Skeletal muscle satellite cell (primary cell): ENCODE data around the gene STRN4.
"Not testable (repeated sequence)": the region's sequence is repeated elsewhere in the genome, so short reads cannot be mapped to it uniquely, and the experiment has no call there.

Source experiments
- H3K27me3 ChIP-seq: 2 replicates; pipeline ENCODE4 v1.7.0; 2013; ENCODE audit warnings: low read length; ENCODE audit not compliant: control insufficient read depth, insufficient read depth
- H3K36me3 ChIP-seq: 2 replicates; pipeline ENCODE4 v1.7.0; 2013; ENCODE audit warnings: mild to moderate bottlenecking, control low read depth, low read length; ENCODE audit not compliant: insufficient read depth
- H3K4me1 ChIP-seq: 2 replicates; pipeline ENCODE4 v1.7.0; 2013; ENCODE audit warnings: low read length; ENCODE audit not compliant: control insufficient read depth, insufficient read depth
- H3K4me2 ChIP-seq: 2 replicates; pipeline ENCODE4 v1.7.0; 2013; ENCODE audit warnings: mild to moderate bottlenecking, low read length
- H3K4me3 ChIP-seq: 2 replicates; pipeline ENCODE4 v1.7.0; 2013; ENCODE audit warnings: low read length
- H3K9ac ChIP-seq: 2 replicates; pipeline ENCODE4 v1.7.0; 2013; ENCODE audit warnings: mild to moderate bottlenecking, low read depth, low read length, moderate library complexity
- H3K9me3 ChIP-seq: replicated peaks from 2 replicates; pipeline ENCODE4 v1.7.0; 2013; ENCODE audit warnings: mild to moderate bottlenecking, control low read depth, low read length

The STRN4 gene

DNA sequence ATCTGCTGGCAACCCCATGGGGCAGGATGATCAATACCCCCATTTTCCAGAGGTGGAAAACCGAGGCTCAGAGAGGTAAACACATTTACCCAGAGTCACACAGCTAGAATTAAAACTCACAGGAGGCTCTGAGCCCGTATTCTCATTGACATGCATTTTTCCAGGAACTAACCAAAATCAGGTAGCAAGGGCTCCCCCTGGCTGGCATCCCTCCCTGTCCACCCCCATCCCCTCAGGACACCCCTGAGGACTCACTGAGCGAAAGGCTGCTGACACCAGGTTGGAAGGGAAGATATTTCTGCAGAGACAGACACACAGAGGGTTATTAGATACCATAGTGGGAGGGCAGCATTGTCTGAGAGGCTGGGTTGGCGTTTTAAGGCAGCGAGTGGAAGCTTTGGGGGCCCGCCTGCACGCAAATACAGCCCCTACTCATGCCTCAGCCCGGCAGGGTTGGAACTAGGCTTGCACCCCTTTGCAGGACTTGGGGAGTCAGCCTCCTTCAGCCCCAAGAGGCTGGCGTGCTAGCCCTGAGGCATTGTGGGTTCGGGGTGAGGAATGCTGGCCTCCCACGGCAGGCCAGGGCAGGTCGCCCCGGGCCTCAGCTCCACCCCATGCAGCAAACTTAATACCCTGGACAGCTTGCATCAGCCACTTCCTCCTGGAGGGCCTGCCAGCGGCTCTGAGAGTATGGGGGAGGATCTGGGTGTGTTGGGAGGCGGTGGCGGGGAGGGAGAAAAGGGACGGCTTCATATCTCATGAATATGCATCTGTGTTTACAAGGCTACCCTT lies 38.2 kb upstream of the STRN4 start:
- H3K4me3 ChIP-seq: peak overlapping the region; percentile 84
- no peaks in the 10 kb centered on the region for H3K27me3 ChIP-seq
- H3K9ac ChIP-seq: peak overlapping the region; percentile 92
- H3K9me3 ChIP-seq: no peaks in the 10 kb centered on the region
- H3K4me2 ChIP-seq: peak overlapping the region; percentile 93
- peaks cover 29% of the 10 kb centered on the region for H3K36me3 ChIP-seq
- peaks cover 28% of the 10 kb centered on the region for H3K4me1 ChIP-seq

DNA sequence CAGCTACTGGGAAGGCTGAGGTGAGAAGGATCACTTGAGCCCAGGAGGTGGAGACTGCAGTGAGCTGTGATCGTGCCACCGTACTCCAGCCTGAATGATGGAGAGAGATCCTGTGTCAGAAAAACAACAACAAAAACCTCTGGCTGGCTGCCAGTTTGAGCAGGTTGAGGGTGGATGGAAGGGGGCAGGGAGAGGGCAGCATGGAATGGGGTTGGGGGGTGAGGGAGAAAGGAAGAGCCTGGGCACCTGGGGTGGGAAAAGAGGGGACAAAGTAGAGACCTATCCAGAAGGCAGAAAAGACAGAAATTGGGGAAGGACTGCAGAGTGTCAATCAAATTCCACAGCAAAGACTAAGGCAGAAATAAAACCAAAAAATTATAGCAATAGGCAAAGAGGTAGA lies 37.4 kb upstream of the STRN4 start:
- H3K27me3 ChIP-seq: no peaks in the 10 kb centered on the region
- no peak overlapping the region for H3K4me3 ChIP-seq
- H3K36me3 ChIP-seq: peaks cover 33% of the 10 kb centered on the region
- peaks cover 28% of the 10 kb centered on the region for H3K4me1 ChIP-seq
- H3K9ac ChIP-seq: no peak overlapping the region
- H3K9me3 ChIP-seq: no peaks in the 10 kb centered on the region
- H3K4me2 ChIP-seq: peak overlapping the region; percentile 93

DNA sequence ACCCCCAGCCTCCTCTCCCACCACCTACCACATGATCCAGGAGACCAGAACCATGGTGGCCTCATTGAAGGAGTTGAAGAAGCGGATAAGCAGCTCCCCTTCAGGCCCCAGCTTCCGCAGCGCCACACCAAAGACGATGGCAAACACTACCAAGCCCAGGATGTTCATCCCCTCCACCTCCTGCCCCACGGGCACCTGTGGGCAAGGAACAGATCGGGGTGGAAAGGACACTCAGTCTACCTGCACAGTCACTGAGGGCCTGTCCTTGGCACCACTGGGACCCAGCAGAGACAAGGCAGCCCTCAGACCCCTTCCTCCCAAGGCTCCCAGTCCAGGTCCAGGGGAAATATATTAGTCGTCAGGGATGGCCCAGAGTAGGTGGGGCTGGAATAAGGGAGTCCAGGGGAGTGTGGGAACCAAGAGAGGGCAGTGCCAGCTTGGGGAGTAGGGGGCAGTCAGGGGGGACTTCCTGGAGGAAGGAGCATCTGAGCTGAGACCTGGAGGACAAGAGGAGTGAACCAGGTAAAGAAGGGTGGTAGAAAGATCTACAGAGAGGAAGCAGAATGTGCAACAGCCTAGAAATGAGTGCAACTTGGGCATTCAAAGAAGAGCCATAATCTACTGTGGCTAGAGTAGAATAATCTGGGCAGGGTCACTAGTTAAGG lies 36.2 kb upstream of the STRN4 start:
- no peaks in the 10 kb centered on the region for H3K9me3 ChIP-seq
- peaks cover 43% of the 10 kb centered on the region for H3K36me3 ChIP-seq
- no peaks in the 10 kb centered on the region for H3K27me3 ChIP-seq
- no peak overlapping the region for H3K4me2 ChIP-seq
- H3K9ac ChIP-seq: no peak overlapping the region
- peaks cover 28% of the 10 kb centered on the region for H3K4me1 ChIP-seq
- H3K4me3 ChIP-seq: no peak overlapping the region

DNA sequence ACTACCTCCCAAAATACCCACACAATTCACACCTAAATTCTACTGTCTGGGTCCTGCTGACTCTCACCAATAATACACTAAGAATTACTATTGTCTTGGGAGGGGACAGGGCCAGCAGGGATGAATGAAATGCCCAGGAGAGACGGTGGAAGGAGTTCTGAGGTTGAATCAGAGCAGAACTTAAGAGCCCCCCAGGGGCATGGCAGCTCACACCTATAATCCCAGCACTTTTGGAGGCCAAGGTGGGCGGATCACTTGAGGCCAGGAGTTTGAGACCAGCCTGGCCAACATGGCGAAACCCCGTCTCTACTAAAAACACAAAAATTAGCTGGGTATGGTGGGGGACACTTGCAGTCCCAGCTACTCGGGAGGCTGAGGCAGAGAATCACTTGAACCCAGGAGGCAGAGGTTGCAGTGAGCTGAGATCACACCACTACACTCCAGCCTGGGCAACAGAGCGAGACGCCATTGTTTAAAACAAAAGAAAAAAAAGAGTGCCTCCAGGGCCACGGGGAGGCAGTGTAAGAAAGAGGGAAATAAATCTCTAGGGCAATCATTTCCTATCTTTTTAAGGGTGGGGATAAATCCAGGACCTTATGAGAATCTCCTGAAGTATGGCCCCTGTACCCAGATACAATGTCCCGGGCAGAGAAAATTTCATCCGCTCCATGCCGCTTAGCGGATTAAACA lies 31.9 kb upstream of the STRN4 start:
- H3K9ac ChIP-seq, H3K9me3 ChIP-seq, H3K4me3 ChIP-seq, H3K4me2 ChIP-seq, H3K27me3 ChIP-seq, H3K4me1 ChIP-seq: not testable (repeated sequence)
- H3K36me3 ChIP-seq: peaks cover 53% of the 10 kb centered on the region

DNA sequence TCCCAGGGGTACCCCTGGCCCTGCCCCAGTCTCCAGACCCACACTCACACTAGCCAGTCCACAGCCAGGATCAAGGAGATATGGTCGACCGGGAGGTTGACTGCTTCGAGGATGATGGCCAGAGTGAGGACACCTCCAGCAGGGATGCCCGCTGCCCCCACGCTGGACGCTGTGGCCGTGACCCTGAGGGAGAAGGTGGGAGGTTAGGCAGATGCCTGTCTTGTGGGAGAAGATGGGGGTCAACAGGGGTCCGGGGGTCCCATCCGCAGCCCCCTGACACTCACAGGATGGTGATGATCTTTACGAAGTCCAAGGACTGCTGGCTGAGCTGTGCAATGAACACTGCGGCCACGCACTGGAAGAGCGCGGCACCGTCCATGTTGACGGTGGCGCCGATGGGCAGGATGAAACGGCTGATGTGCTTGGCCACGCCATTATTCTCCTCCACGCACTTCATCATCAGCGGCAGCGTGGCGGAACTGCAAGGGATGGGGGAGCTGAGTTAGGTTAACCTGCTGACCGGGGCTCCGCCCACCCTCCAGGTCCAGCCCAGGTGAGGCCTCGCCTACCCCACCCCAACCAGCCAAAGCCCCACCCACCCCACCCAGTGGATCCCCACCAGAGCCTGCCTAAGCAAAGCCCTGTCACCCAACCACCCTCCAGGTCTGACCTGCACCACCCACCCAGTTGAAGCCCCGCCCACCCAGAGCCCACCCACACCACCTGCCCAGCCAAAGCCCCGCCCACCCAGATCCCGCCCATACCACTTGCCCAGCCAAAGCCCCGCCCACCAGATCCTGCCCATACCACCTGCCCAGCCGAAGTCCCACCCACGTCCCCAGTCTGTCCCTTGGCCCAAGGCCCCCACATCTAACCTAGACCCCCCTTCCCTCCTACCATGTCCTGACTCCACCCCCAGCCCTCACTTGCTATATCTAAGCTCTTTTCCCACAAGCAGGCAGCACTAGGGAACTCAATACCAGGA lies 31.0 kb upstream of the STRN4 start:
- Histone ChIP-seq H3K36me3 (peaks cover 44% of the 10 kb centered on the region), H3K4me3 (no peak overlapping the region), H3K4me2 (no peak overlapping the region), H3K9ac (no peak overlapping the region), H3K4me1 (peaks cover 4% of the 10 kb centered on the region), H3K27me3 (no peaks in the 10 kb centered on the region), H3K9me3 (no peaks in the 10 kb centered on the region)

DNA sequence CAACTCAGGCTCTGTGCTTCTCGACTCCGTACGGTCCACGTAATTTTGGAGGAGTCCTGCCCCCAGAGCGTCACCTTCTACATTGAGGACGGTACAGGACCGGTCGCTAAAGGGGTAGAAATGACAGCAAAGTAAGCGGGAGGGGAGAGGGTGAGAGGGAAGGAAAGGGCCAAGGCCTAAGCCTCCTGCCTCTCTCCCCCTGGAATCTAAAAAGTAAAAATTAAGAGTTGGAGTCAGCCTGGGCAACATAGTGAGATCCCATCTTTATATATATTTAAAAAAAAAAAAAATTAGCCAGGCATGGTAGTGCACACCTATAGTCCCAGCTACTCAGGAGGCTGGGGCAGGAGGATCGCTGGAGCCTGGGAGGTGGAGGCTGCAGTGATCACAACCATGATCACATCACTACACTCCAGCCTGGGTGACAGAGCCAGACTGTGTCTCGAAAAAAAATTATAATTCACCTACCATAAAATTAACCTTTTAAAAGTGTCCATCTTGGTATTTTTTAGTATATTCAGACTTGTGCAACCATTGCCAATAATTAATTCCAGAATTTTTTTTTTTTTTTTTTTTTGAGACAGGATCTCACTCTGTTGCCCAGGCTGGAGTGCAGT lies 29.5 kb upstream of the STRN4 start:
- H3K27me3 ChIP-seq: no peaks in the 10 kb centered on the region
- H3K4me3 ChIP-seq: no peak overlapping the region
- H3K9me3 ChIP-seq: no peaks in the 10 kb centered on the region
- H3K36me3 ChIP-seq: peaks cover 38% of the 10 kb centered on the region
- H3K9ac ChIP-seq: no peak overlapping the region
- no peaks in the 10 kb centered on the region for H3K4me1 ChIP-seq
- H3K4me2 ChIP-seq: no peak overlapping the region

DNA sequence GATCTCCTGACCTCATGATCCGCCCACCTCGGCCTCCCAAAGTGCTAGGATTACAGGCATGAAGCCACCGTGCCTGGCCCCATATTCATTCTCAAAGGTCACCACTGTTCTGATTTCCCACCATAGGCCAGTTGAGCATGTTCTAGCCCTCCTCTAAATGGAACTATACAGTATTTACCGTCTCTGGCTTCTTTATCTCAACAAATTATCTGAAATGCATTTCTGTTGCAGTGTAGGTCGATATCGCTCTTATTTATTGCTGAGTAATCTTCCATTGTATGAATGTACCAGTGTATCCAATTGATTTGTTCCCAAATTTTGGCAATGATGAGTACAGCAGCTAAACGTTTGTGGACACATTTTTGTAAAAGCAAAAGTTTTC lies 26.8 kb upstream of the STRN4 start:
- H3K9me3 ChIP-seq: no peaks in the 10 kb centered on the region
- H3K9ac ChIP-seq: no peak overlapping the region
- peaks cover 27% of the 10 kb centered on the region for H3K36me3 ChIP-seq
- H3K4me3 ChIP-seq: no peak overlapping the region
- no peak overlapping the region for H3K4me2 ChIP-seq
- H3K4me1 ChIP-seq: no peaks in the 10 kb centered on the region
- H3K27me3 ChIP-seq: no peaks in the 10 kb centered on the region

DNA sequence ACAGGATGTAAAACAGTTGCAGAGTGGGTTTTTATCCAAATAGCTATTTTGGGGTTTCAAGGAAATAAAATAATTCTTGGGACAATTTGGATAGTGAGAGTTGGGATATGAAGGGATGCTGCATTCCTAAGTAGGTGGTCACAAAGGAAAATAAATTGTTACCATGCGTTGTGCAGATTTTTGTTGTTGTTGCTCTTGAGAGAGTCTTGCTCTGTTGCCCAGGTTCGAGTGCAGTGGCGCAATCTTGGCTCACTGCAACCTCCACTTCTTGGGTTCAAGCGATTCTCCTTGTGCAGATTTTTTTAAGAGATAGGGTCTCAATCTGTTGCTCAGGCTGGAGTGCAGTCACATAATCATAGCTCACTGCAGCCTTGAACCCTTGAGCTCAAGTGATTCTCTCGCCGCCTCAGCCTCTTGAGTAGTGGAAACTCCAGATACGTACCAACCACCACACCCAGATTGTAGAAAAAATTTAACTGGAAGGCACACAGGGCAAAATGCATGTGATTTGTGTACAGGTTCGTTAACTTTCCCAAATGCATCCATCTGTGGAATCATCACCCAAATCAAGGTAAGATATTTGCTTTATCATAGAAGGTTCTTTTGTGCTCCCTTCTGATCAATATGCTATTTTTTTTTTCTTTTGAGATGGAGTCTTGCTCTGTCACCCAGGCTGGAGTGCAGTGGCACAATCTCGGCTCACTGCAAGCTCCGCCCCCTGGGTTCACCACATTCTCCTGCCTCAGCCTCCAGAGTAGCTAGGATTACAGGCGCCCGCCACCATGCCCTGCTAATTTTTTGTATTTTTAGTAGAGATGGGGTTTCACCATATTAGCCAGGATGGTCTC lies 26.1 kb upstream of the STRN4 start:
- no peaks in the 10 kb centered on the region for H3K9me3 ChIP-seq
- no peak overlapping the region for H3K9ac ChIP-seq

DNA sequence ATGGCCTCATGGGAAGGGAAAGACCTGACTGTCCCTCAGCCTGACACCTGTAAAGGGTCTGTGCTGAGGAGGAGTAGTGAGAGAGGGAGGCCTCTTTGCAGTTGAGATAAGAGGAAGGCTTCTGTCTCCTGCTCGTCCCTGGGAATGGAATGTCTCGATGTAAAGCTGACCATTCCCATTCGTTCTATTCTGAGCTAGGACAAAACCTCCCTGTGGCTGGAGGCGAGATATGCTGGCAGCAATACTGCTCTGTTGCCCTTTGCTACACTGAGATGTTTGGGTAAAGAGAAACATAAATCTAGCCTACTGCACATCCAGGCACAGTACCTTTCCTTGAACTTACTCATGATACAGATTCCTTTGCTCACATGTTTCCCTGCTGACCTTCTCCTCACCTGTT lies 22.5 kb upstream of the STRN4 start:
- H3K27me3 ChIP-seq, H3K9ac ChIP-seq, H3K4me2 ChIP-seq, H3K4me1 ChIP-seq, H3K36me3 ChIP-seq, H3K4me3 ChIP-seq, H3K9me3 ChIP-seq: not testable (repeated sequence)

More for the DNA sequence above, 26.1 kb upstream of the STRN4 start:
- no peaks in the 10 kb centered on the region for H3K27me3 ChIP-seq
- no peak overlapping the region for H3K4me2 ChIP-seq
- no peaks in the 10 kb centered on the region for H3K4me1 ChIP-seq
- peaks cover 22% of the 10 kb centered on the region for H3K36me3 ChIP-seq
- H3K4me3 ChIP-seq: no peak overlapping the region

DNA sequence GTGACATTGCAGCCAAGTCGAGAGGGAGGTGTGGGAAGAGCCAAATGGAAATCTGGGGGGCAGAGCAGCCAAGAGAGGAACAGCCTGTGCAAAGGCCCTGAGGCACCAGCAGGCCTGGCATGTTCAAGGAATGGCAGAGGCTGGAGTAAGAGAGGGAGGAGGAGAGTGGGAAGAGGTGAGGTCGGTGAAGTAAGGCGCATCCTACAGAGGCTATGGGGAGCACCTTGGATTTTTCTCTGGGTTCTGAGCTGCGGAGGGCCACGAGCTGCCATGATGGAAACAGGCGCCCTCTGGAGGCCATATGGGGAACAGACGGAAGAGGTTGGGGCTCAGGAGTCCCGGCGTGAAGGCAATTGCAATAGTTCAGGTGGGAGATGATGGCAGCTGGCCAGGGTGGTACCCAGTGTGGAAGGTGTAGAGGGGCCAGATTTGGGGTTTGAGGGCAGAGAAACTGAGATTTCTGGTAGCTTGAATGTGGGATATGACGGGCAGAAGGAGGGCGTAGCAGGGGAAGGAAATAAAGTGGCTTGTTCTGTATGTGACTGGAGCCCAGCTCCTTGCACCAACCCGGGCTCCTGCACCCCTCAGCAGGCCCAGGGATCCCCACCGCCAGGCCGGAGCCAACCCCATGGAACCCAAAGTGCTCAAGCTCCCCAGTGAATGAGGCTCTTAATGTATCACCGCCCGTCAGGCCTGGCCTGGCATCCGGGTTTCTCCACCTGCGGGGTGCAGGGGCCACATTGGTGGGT lies 20.5 kb upstream of the STRN4 start:
- H3K4me3 ChIP-seq: no peak overlapping the region
- H3K9ac ChIP-seq: no peak overlapping the region
- no peak overlapping the region for H3K4me2 ChIP-seq
- H3K9me3 ChIP-seq: no peaks in the 10 kb centered on the region
- no peaks in the 10 kb centered on the region for H3K27me3 ChIP-seq
- no peaks in the 10 kb centered on the region for H3K4me1 ChIP-seq
- no peaks in the 10 kb centered on the region for H3K36me3 ChIP-seq
